Kidney epithelial cell (primary cell): Measurements from ENCODE around the gene IL10RB. TPM values are rescaled to one million over a fixed set of nuclear protein-coding genes. Genes with fewer than 3 reads are reported as not detected.

ENCODE experiments used
- DNase-seq: peaks from one replicate; pipeline ENCODE4 v3.0.0-alpha.2; 2010; ENCODE audit warnings: low read depth
- H3K27me3 ChIP-seq: 2 replicates; pipeline ENCODE4 v1.6.0; 2011; ENCODE audit warnings: low read length; ENCODE audit not compliant: control insufficient read depth, insufficient read depth
- H3K36me3 ChIP-seq: 2 replicates; pipeline ENCODE4 v1.5.1; 2011; ENCODE audit warnings: low read length; ENCODE audit not compliant: control insufficient read depth, insufficient read depth
- H3K4me3 ChIP-seq: 2 replicates; pipeline ENCODE4 v1.5.1; 2011; ENCODE audit warnings: low read depth, mild to moderate bottlenecking, control low read depth, low read length
- CTCF ChIP-seq: IDR thresholded peaks from 2 replicates; pipeline ENCODE4 v1.5.1; 2011; ENCODE audit warnings: mild to moderate bottlenecking, moderate library complexity, low read length, control low read depth, inconsistent platforms; ENCODE audit not compliant: insufficient read depth, poor library complexity, severe bottlenecking
- total RNA-seq: library from RNA; depleted of rRNA; stranded (reverse); fragments of >200 nt; gene quantifications from 2 replicates; pipeline ENCODE4 v1.2.3, GENCODE V29; 2015

Gene IL10RB
- total RNA-seq, 1 donor from 2014 or later, result 13.9 TPM

- DNase-seq, result no peak
- no peak for TF ChIP-seq CTCF
- Histone ChIP-seq H3K27me3 (no peaks in the 10 kb centered on the region), H3K4me3 (no peak overlapping the region), H3K36me3 (no peaks in the 10 kb centered on the region)
Measured at GRCh38 chr21:33327326-33327725, 61.2 kb downstream of the IL10RB start.

GRCh38 chr21:33327792-33328433 lies 61.7 kb downstream of the IL10RB start:
- DNase-seq, result no peak
- no peak overlapping the region for H3K4me3 ChIP-seq
- TF ChIP-seq CTCF, result no peak
- no peaks in the 10 kb centered on the region for H3K36me3 ChIP-seq
- H3K27me3 ChIP-seq, result no peaks in the 10 kb centered on the region

GRCh38 chr21:33330726-33331125 lies 64.6 kb downstream of the IL10RB start:
- Histone ChIP-seq H3K36me3 (no peaks in the 10 kb centered on the region), H3K4me3 (no peak overlapping the region), H3K27me3 (no peaks in the 10 kb centered on the region)
- TF ChIP-seq CTCF, result no peak
- no peak for DNase-seq

GRCh38 chr21:33332143-33332542 lies 66.0 kb downstream of the IL10RB start:
- TF ChIP-seq CTCF, result no peak
- Histone ChIP-seq H3K4me3 (no peak overlapping the region), H3K27me3 (no peaks in the 10 kb centered on the region), H3K36me3 (no peaks in the 10 kb centered on the region)
- DNase-seq, result no peak

- no peak for DNase-seq
- Histone ChIP-seq H3K36me3 (no peaks in the 10 kb centered on the region), H3K27me3 (no peaks in the 10 kb centered on the region), H3K4me3 (no peak overlapping the region)
- no peak for TF ChIP-seq CTCF
Measured at GRCh38 chr21:33334191-33334590, 68.0 kb downstream of the IL10RB start.

GRCh38 chr21:33334824-33335223 lies 68.7 kb downstream of the IL10RB start:
- H3K36me3 ChIP-seq, result no peaks in the 10 kb centered on the region
- DNase-seq, result no peak
- no peak overlapping the region for H3K4me3 ChIP-seq
- no peak for TF ChIP-seq CTCF
- H3K27me3 ChIP-seq, result no peaks in the 10 kb centered on the region
